Brain pericyte (primary cell): ENCODE data around the gene SEC14L5.
"Not testable (repeated sequence)": the region's sequence is repeated elsewhere in the genome, so short reads cannot be mapped to it uniquely, and the experiment has no call there.

Experiments used
- DNase-seq: peaks from one replicate; pipeline ENCODE4 v3.0.0-alpha.2; 2012; ENCODE audit warnings: low read depth, low spot score

The SEC14L5 gene

DNA sequence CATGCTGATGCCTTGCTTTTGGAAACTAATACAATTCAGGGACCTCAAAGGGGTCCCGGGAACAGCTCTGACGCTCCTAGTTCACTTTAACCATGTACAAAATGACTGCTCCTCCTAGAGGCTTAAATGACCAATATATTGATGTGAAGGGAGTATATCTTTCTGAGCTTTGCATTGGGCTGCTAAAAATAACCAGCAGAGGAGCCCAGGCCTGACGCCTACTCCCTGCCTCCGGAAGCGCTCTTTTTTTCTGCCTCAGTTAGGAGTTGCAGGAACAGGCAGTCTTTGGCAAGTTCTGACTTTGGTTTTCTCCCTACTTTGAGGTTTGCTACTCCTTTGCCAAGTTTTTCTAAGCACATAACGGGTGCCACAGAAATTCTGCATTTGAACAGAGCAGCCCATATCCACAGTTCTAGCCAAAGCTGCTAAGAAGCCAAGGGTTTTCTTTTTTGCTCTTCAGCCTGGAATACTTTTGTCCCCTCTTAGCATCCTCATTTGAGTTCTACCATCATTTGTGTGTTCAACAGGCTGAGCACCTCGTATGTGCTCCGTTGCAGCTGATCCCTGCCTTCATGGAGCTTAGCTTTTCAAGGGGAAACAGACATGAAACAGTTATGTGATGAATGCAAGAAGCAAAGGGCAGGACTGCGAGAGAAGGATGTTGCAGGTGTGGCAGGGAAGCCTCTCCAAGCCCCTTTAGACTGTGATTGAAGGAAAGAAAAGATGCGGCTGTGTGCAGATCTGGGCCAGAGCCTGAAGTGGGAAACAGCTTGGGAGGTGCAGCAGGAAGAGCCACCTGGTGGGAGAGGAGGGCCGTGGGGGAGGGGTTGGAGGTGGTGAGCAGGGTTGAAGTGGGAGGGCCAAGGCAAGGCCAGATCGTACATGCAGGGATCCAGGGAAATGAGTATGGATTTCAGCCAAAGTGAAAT is 78.4 kb downstream of the SEC14L5 start:
- DNase-seq, result no peak

GRCh38 chr16:5040451-5040850 is 82.3 kb downstream of the SEC14L5 start:
- DNase-seq, result no peak

GRCh38 chr16:5041600-5042133 is 83.5 kb downstream of the SEC14L5 start:
- no peak for DNase-seq

DNA sequence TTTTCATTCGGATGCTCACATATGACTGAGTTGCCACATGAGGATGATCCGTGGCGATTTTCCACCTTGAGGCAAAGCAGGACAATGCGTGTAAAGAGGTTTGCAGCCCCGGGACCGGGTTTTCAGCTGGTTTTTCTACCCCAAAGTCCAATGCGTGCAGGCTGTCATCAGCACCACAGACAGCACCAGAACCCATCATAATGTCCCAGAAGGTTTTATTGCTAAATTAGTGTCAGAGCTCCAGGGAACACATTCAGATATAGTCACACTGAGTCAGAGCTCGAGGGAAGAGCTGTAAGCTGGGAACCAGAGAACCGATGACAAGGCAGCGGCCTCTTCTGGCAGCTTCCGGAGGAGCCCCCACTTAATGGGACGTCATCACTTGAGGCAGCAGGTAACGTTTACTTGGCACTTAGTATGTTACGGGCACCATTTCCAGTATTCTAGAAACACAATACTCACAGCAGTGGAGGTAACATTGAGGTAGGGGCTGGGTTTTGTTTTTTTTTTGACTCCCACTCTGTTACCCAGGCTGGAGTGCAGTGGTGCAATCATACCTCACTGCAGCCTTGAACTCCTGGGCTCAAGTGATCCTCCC is 84.5 kb downstream of the SEC14L5 start:
- no peak for DNase-seq

DNA sequence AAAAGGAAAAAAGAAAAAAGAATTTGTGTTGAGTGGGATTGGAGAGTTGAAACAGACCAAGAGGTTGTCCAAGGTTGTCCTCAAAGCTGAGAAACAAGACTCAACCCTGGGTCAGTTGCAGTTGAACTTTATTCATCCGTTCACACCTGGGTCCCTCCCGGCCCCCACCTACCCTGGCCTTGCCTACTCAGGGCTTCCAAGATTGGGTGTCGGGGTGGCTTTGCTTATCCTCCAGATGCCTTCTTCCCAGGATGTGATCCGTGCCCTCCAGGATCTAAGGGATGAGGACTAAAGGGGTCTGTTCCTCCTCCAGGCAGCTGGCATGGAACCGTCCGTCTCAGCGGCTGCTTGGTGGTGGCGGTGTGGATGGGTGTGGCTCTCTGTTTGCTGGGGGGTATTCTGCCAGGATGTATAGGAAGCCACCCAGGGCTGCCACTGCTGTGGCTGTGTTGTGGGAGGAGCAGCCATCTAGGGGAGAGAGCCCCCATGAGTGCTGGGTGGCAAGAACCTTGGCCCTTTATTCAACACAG is 85.9 kb downstream of the SEC14L5 start:
- no peak for DNase-seq

DNA sequence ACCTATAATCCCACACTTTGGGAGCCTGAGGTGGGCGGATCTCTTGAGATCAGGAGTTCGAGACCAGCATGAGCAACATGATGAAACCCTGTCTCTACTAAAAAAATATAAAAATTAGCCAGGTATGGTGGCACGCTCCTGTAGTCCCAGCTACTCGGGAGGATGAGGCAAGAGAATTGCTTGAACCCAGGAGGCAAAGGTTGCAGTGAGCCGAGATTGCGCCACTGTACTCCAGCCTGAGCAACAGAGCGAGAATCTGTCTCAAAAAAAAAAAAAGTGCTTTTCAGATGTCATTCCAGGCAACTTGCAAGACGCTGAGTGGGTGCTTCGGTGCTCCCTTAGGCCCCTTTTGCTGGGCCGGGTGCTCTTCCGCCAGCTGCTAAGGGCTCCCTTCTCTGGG is 86.5 kb downstream of the SEC14L5 start:
- not testable (repeated sequence) for DNase-seq

- no peak for DNase-seq
Observed at GRCh38 chr16:5045499-5046115, 87.5 kb downstream of the SEC14L5 start.

- no peak for DNase-seq
Observed at GRCh38 chr16:5046914-5047313, 88.8 kb downstream of the SEC14L5 start.

GRCh38 chr16:5054876-5055865 is 97.0 kb downstream of the SEC14L5 start:
- no peak for DNase-seq

DNA sequence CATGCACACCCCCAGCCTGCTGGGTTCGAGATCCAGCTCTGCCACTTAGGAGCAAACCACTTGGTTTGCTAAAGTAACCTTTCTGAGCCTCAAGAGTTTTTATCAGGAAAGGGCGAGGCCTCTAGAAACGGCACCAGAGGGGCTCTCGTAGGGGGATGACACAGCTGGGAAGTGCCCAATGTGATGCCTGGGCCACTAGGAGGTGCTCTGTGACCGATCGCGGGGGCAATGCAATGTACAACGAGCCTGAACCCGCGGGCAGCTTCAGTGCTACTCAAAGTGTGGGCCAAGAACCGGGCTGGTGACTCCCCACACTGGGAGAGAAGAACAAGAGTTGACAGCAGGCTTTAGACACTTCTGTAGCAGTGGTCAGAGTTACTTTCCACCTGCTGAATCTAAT is 98.2 kb downstream of the SEC14L5 start:
- DNase-seq, result no peak

GRCh38 chr16:5058476-5058875 is 100.3 kb downstream of the SEC14L5 start:
- DNase-seq, result no peak

GRCh38 chr16:5059386-5060072 is 101.4 kb downstream of the SEC14L5 start:
- no peak for DNase-seq

GRCh38 chr16:5060073-5060641 is 102.0 kb downstream of the SEC14L5 start:
- no peak for DNase-seq

DNA sequence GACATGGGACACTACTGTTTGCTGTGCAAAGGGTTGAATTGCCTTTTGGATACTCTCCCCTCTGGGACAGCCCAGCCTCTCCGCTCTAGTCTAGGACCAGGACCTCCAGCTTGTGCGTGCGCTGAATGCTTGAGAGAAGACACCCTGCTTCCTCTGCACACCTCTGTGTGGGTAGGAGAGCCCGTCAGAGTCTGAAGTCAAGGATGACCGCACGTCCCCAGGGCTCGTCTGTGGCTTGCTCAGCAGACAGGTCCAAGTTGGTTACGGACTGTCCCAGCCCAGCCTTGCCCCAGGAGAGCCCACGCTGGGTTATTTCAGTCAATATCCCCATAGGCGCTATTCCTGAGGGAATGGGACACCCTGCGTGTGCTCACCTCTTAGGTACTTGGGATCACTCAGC is 103.9 kb downstream of the SEC14L5 start:
- no peak for DNase-seq

DNA sequence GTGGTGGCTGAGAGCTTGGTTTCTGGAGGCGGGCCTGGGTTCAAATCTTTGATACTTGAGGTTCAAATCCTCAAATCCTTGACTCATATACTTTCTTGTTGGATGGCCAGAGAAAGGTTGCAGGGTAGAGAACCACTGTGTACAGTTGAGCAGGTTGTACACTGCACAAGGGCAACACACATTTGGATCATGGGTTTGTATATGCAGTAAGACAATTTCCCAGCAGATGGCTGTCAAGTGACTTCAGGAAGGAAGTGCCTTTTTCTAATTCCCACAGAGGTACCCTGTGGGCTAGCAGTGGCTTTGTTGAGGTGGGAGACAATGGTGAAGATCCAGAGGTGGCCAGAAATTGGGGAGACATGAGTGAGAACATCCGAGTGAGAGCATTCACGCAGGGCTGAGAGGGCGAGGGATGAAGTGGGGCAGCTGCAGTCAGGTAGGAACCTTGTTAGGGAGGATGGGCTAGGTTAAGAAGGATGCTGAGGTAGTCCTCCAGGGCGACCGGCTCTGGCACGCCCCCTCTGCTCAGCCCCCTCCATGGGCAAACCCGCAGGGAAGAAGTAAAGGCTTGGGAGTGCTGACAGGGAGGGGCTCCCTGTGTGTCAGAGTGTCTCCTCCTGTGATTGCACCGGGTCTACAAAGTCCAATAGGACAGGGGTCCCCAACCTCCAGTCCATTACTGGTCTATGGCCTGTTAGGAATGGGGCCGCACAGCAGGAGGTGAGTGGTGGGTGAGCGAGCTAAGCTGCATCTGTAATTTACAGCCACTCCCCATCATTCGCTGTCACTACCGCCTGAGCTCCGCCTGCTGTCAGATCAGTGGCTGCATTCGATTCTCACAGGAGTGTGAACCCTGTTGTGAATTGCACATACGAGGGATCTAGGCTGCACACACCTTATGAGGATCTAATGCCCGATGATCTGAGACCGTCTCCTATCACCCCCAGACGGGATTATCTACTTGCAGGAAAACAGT is 104.9 kb downstream of the SEC14L5 start:
- DNase-seq, result no peak

DNA sequence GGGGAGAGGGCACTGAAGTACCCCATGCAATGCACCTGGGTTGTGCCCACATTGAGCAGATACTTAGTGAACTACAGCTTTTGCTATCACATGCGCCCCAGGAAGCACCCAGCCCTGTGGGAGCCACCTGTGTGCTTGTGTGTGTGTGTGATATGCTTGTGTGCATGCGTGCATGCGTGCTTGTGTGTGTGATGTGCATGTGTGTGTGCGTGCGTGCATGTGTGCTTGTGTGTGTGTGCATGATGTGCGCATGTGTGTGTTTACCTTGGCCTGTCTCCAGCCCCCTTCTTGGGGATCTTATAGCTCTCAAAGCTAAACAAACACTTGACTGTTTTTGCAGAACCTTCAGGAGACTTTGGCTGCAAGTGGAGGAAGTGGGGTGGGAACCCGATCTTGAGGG is 106.8 kb downstream of the SEC14L5 start:
- no peak for DNase-seq

DNA sequence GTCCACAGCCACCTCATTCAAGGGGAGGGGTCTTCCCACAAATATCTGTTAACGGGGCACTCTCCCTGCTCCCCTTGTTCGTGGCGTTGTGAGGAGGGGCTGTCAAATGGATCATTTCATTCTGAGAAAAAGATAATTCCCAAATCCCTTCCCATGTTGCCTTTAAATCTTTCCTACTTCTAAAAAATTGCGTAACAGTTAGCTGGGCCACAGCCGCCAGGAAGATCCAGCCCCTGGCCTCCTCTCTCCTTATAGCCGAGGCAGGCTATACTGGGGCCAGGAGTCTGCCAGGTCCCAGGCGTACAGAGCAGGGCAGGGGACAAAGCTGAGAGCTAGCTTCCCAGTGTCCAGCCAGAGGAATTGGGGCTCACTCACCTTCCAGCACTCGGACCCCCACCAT is 107.2 kb downstream of the SEC14L5 start:
- DNase-seq, result no peak

GRCh38 chr16:5065813-5066212 is 107.7 kb downstream of the SEC14L5 start, which contains the start of gene C16orf89:
TSS of gene C16orf89 (minus strand) at chr16:5065956. CDS start at chr16:5065908, 48 bp downstream.
- DNase-seq, result no peak

DNA sequence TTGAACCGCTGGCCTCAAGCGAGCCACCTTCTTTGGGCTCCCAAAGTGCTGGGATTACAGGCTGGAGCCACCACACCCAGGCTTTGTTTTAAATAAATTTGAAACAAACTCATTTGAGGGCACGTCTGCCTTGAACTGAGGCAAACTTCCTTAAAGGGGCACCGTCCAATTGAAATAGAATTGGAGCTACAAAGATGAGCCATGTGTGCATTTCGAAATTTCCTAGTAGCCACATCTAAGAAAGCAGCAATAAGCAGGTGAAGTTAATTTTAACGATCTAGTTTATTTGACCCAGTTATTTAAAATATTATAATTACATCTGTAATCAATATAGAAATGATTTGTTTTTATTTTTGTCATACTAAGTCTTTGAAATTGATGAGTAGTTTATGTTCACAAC is 108.4 kb downstream of the SEC14L5 start:
- no peak for DNase-seq
